ENCODE measurements around the gene ZNF630.
"Not testable (repeated sequence)": the region's sequence is repeated elsewhere in the genome, so short reads cannot be mapped to it uniquely, and the experiment has no call there.

Gene ZNF630

GRCh38 chrX:48071064-48071985 lies at the start of gene ZNF630:
ZNF630 (minus strand) TSS chrX:48071640; CDS start chrX:48066886, 4,754 bp downstream.
- DNase-seq (ENCODE audit: low read depth): peak; percentile 39

DNA sequence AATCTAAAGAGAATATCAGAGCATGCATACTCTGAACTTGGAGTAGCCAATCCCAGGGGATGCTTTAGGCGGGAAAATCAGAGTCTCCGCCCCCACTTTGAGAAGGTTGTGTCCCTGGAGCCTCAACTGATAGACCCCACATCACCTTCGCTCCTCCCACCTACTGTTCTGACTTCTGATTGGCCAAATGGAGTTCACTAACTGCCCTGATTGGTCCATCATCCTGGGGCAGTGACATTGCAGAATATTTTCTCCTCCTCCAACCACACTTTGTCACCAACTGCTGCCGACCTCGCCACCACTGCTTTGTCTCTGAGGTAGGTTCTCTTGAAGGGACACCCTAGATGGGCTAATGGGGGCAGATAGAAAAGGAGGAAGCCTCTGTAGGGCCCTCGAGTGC lies 36.3 kb upstream of the ZNF630 start:
- DNase-seq (ENCODE audit: low read depth): no peak

GRCh38 chrX:48102874-48103374 lies 31.5 kb upstream of the ZNF630 start:
- DNase-seq (ENCODE audit: low read depth): no peak

DNA sequence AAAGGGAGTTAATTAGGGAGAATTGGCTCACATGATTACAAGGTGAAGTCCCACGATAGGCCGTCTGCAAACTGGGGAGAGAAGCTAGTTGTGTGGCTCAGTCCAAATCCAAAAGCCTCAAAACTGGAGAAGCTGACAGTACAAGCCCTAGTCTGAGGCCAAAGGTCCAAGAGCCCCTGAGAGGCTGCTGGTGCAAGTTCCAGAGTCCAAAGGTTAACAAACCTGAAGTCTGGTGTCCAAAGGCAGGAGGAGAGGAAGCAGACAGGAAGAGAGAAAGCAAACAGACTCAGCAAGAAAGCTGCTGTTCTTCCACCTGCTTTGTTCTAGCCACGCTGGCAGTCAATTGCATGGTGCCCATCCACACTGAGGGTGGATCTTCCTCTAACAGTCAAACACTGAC lies 30.0 kb upstream of the ZNF630 start:
- DNase-seq (ENCODE audit: low read depth): no peak

- DNase-seq (ENCODE audit: low read depth): not testable (repeated sequence)
Measured at GRCh38 chrX:48092558-48092957, 21.1 kb upstream of the ZNF630 start.

DNA sequence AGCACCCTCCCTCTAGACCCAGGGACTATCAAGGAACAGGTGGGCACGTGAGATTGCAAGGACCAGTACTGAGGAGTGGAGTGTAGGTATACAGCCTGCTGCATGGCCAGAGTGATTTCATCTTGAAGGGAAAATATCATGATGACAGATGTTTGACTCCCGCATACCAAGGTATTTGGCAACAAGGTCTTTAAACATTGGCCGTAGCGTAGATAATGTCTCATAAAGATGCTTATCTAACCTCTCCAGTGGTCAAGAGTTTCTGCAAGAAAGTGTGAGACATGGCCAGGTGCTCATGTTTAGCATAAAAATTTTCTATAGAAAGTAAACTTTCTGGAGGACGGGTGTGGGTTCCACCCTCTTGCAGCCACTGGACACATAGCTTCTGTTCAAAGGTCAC lies 18.7 kb upstream of the ZNF630 start:
- DNase-seq (ENCODE audit: low read depth): no peak

DNA sequence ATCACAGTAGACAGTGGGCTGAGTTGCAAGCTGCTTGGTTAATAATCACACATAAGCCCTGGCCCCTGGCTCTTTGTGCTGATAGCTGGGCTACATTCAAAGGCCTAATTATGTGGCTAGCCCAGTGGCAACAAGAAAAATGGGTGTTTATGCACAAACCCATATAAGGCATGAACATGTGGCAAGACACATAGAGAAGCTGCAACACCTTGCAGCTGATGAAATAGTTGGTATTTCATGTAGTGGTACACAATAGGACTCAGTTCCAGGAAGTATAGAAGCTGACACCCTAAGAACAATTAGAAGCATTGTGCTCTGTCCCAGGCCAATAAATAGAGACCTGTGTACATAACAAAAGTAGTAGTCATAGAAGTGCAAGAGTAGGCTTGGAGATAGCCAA lies 14.6 kb upstream of the ZNF630 start:
- DNase-seq (ENCODE audit: low read depth): no peak

DNA sequence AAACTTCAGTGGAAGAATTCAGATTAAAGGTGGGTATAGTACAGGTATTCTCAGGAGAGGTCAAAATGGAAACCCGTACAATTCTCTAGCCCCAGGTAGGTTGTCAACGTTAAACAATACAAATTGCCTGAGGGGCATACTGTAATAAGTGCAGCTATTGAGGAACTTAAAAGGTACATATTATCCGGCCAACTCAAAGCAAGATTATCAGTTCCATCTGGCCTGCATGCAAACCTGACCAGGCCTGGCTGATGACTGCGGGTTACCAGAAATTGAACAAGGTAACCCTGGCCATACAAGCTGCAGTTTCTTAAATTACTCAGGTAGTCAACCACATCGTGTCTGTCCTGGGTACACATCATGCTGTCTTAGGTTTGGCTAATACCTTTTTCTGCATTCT lies 12.3 kb upstream of the ZNF630 start:
- DNase-seq (ENCODE audit: low read depth): no peak

DNA sequence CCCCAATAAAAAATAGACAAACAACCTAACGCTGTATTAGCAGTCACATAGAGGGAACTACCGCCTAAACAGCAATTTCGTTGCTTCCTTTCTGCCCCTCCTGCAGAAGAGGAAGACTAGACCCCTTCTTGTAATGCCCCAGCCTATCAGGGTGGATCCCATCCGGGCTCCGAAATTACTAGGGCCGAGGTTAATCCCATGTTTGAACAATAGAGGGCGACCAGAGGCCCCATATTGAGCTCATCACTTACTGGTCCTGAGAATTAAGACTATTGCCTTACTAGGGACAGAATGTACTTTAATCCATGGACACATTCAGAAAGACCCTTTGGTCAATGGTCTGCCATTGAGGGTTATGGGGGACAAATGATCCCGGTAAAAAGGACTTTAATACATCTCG lies 11.8 kb upstream of the ZNF630 start:
- DNase-seq (ENCODE audit: low read depth): peak; percentile 9

DNA sequence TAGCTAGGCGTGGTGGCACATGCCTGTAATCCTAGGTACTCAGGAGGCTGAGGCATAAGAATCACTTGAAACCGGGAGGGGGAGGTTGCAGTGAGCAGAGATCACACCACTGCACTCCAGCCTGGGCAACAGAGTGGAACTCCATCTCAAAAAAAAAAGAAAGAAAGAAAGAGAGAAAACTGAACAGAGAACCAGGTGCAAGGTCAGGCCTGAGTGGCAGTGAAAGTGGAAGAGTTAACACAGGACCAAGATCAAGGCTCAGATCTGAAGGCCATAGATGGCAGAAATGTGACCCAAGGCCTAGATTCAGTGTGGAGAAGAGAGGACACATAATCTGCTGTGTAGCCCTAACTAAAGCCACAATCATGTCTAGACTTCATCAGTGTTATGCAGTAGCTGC lies 4.9 kb upstream of the ZNF630 start:
- no peak for DNase-seq (ENCODE audit: low read depth)

DNA sequence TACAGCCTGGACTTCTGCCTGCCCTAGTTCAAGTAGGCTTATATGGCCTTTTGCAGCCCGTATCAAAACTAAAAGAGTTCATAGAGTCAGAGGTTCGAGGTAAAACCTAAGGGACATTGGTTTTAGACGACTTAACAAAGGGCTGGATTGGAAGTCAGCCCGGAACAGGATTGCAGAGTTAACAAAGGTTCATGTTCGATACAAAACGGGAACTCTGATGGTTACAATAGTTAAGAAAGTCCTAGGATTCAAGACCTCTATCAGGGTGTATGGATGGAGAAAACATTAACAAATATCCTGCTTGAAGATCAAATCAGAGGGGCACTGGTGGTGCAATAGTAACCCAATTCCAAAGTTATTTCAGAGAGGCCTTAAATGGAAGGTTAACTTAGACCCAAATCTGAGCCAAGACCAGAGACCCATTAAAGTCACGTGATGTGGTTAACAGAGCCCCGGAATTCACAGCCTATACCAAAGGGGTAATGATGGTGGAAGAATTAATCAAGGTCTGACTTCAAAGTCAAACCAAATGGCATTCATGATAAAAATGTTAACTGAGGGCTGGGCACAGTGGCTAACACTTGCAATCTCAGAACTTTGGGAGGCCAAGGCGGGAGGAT lies 656 bp upstream of the ZNF630 start:
- DNase-seq (ENCODE audit: low read depth): no peak

DNA sequence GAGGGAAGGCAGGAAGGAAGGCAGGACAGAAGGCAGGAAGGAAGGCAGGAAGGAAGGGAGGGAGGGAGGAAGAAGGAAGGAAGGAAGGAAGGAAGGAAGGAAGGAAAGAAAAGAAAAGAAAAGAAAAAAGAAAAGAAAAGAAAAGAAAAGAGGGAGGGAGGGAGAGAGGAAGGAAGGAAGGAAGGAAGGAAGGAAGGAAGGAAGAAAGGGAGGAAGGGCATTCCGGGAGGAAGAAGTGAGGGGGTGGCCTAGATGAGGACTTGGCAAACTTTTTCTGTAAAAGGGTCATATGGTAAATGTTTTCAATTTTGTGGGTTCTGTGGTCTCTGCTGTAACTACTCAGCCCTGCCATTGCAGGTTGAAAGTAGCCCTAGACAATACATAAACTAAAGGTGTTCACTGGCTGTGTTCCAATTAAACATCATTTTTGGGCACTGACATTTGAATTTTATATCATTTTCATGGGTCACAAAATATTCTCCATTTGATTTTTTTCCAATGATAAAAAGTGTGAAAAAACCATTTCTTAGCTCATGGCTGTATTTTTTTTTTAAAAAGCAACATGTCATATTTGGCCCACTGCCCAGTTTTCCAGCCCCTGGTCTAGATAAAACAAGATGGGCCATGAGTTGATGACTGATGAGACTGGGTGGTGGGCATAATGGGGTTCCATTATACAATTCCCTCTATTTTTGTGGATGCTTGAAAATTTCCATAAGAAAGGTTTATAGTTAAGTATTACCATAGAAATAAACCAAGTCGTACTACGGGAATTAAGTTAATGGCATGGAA lies 3.1 kb downstream of the ZNF630 start:
- no peak for DNase-seq (ENCODE audit: low read depth)

DNA sequence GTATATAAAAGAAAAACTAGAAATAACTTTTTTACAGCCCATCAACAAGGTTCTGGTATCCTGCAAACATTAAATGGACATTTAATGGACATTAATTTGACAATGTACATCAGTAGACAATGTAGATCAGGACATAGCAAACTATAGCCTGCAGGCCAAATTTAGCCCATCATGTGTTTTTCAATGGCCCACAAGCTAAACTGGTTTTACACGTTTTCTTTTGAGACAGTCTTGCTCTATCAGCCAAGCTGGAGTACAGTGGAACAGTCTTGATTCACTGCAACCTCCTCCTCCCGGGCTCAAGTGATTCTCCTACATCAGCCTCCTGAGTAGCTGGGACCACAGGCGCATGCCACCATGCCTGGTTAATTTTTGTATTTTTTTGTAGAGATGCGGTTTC lies 7.2 kb downstream of the ZNF630 start:
- no peak for DNase-seq (ENCODE audit: low read depth)

DNA sequence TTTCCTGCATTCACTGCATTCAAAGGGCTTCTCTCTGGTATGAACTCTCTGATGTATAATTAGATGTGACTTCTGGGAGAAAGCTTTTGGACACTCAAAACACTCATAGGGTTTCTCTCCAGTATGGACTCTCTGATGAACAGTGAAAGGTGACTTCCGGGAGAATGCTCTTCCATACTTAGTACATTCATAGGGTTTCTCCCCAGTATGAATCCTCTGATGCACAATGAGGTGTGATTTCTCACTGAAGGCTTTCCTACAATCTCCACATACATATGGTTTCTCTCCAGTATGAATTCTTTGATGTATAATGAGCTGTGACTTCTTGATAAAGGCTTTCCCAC lies 12.2 kb downstream of the ZNF630 start:
- DNase-seq (ENCODE audit: low read depth): no peak

DNA sequence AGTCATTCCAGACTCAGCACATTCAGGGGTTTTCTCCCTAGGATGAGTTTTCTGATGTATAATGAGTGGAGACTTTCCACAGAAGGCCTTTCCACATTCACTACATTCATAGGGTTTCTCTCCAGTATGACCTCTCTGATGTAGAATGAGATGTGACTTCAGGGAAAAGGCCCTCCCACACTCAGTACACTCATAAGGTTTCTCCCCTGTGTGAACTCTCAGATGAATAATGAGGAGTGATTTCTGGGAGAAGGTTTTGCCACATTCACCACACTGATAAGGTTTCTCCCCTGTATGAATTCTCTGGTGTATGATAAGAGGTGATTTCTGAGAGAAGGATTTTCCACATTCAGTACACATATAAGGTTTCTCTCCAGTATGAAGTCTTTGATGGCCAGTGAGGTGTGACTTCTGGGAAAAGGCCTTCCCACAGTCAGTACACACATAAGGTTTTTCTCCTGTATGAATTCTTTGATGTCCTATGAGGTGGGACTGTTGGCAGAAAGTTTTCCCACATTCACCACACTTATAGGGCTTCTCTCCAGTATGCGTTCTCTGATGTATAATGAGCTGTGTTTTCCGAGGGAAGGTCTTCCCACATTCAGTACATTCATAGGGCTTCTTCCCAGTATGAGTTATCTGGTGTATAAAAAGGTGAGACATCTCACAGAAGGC lies 12.7 kb downstream of the ZNF630 start:
- DNase-seq (ENCODE audit: low read depth): no peak

GRCh38 chrX:48046846-48047245 lies 24.6 kb downstream of the ZNF630 start:
- DNase-seq (ENCODE audit: low read depth): no peak

GRCh38 chrX:48045410-48046311 lies 25.8 kb downstream of the ZNF630 start:
- DNase-seq (ENCODE audit: low read depth): no peak

GRCh38 chrX:48043056-48043455 lies 28.4 kb downstream of the ZNF630 start:
- DNase-seq (ENCODE audit: low read depth): no peak

GRCh38 chrX:48035891-48036290 lies 35.5 kb downstream of the ZNF630 start:
- no peak for DNase-seq (ENCODE audit: low read depth)

- DNase-seq (ENCODE audit: low read depth): not testable (repeated sequence)
Measured at GRCh38 chrX:48030641-48031173, 40.7 kb downstream of the ZNF630 start.

GRCh38 chrX:48030237-48030636 lies 41.2 kb downstream of the ZNF630 start:
- DNase-seq (ENCODE audit: low read depth): no peak
